HEK293T (cell line): ENCODE measurements around the gene KIF24.
"Not testable (repeated sequence)": the region's sequence is repeated elsewhere in the genome, so short reads cannot be mapped to it uniquely, and the experiment has no call there.

Experiments
- ARNT ChIP-seq: fragments of 450-650 bp; IDR thresholded peaks from 2 replicates; pipeline ENCODE4 v1.6.1; 2017; ENCODE audit warnings: mild to moderate bottlenecking
- BHLHE40 ChIP-seq: fragments of 450-650 bp; IDR thresholded peaks from 2 replicates; pipeline ENCODE4 v1.6.1; 2016; ENCODE audit warnings: mild to moderate bottlenecking, moderate library complexity, borderline replicate concordance
- CTBP1 ChIP-seq: fragments of 450-650 bp; IDR thresholded peaks from 2 replicates; pipeline ENCODE4 v1.6.1; 2016; ENCODE audit warnings: borderline replicate concordance
- ELF4 ChIP-seq: fragments of 450-650 bp; IDR thresholded peaks from 2 replicates; pipeline ENCODE4 v1.6.1; 2017; ENCODE audit warnings: antibody characterized with exemption
- FOXA1 ChIP-seq: fragments of 450-650 bp; IDR thresholded peaks from 2 replicates; pipeline ENCODE4 v1.6.1; 2016; ENCODE audit warnings: mild to moderate bottlenecking
- FOXK2 ChIP-seq: fragments of 450-650 bp; IDR thresholded peaks from 2 replicates; pipeline ENCODE4 v1.6.1; 2016; ENCODE audit warnings: mild to moderate bottlenecking
- HDGF ChIP-seq: fragments of 450-650 bp; IDR thresholded peaks from 2 replicates; pipeline ENCODE4 v1.6.1; 2017; ENCODE audit warnings: antibody characterized with exemption, borderline replicate concordance
- L3MBTL2 ChIP-seq: fragments of 450-650 bp; conservative IDR thresholded peaks from 2 replicates; pipeline ENCODE4 v1.6.1; 2016; ENCODE audit warnings: mild to moderate bottlenecking
- NFRKB ChIP-seq: fragments of 450-650 bp; IDR thresholded peaks from 2 replicates; pipeline ENCODE4 v1.6.1; 2016; ENCODE audit warnings: mild to moderate bottlenecking, moderate library complexity
- SP1 ChIP-seq: fragments of 450-650 bp; IDR thresholded peaks from 2 replicates; pipeline ENCODE4 v1.6.1; 2017
- SUZ12 ChIP-seq: fragments of 450-650 bp; IDR thresholded peaks from 2 replicates; pipeline ENCODE4 v1.6.1; 2016; ENCODE audit warnings: mild to moderate bottlenecking
- TARDBP ChIP-seq: fragments of 450-650 bp; IDR thresholded peaks from 2 replicates; pipeline ENCODE4 v1.6.1; 2016
- TF ChIP-seq, protein P1 (sequence below): fragments of 450-650 bp; IDR thresholded peaks from 2 replicates; pipeline ENCODE4 v1.6.1; 2016

DNA sequence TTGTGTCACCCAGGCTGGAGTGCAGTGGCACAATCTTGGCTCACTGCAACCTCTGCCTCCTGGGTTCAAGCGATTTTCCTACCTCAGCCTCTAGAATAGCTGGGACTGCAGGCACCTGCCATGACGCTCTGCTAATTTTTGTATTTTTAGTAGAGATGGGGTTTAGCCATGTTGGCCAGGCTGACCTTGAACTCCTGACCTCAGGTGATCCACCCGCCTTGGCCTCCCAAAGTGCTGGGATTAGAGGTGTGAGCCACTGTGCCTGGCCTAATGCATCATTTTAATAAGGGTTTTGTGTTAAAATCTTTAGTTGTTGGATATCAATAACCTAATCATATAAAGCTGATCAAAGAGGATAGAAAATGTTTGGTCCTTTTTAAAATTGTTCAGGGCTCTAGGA lies 20.8 kb downstream of the KIF24 start:
- TF ChIP-seq SP1, SUZ12, FOXK2, ARNT, NFRKB, BHLHE40, CTBP1, FOXA1, TARDBP, ELF4, L3MBTL2, HDGF: not testable (repeated sequence)
- TF ChIP-seq, protein P1, sequence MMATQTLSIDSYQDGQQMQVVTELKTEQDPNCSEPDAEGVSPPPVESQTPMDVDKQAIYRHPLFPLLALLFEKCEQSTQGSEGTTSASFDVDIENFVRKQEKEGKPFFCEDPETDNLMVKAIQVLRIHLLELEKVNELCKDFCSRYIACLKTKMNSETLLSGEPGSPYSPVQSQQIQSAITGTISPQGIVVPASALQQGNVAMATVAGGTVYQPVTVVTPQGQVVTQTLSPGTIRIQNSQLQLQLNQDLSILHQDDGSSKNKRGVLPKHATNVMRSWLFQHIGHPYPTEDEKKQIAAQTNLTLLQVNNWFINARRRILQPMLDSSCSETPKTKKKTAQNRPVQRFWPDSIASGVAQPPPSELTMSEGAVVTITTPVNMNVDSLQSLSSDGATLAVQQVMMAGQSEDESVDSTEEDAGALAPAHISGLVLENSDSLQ = not testable (repeated sequence)
